Colonic mucosa (tissue), 4 donors: Measurements from ENCODE around the gene TBC1D5. TPM values are rescaled to one million over a fixed set of nuclear protein-coding genes. Genes with fewer than 3 reads are reported as not detected.

Experiments used
- DNase-seq: peaks from one replicate; pipeline ENCODE4 v3.0.0-alpha.2; 2020
- H3K27ac ChIP-seq: fragments of 200-600 bp; one replicate; pipeline ENCODE4 v1.8.0; 2021
- H3K27me3 ChIP-seq: fragments of 200-600 bp; one replicate; pipeline ENCODE4 v1.8.0; 2021
- H3K36me3 ChIP-seq: fragments of 200-600 bp; one replicate; pipeline ENCODE4 v1.8.0; 2021
- H3K4me1 ChIP-seq: fragments of 200-600 bp; one replicate; pipeline ENCODE4 v1.8.0; 2021; ENCODE audit warnings: mild to moderate bottlenecking
- H3K4me3 ChIP-seq: fragments of 200-600 bp; one replicate; pipeline ENCODE4 v1.8.0; 2021
- H3K9ac ChIP-seq, 2 donors: one replicate each; pipeline ENCODE4 v1.7.0; 2013; ENCODE audit warnings: control low read depth in 2 of 2, low read depth in 2 of 2, low read length in 2 of 2
- H3K9me3 ChIP-seq: fragments of 200-600 bp; one replicate; pipeline ENCODE4 v1.8.0; 2021
- CTCF ChIP-seq: fragments of 200-600 bp; IDR thresholded peaks from one replicate; pipeline ENCODE4 v1.8.0; 2022; ENCODE audit warnings: antibody characterized with exemption, mild to moderate bottlenecking
- intact Hi-C: fragments of 100-400 bp; cut with DNase I; formaldehyde crosslinking; loops from one replicate; pipeline ENCODE4 v1.14.1; 2022
- total RNA-seq, 2 donors: library from RNA; stranded (reverse); fragmentation: NEBNext Ultra II Directional in 1 of 2; extraction: Animal tissue kit (Norgen Biotek cat#: 25700) in 1 of 2; gene quantifications; one replicate each; pipeline ENCODE4 v1.2.1, GENCODE V29; 2021
- donor health status: healthy.
- donor health status: DM: no; HTN: no; CAD: no.
- donor health status: DM: no; HTN: no; CAD: no.

Gene TBC1D5
- total RNA-seq, 2 donors from 2014 or later = 29.9 to 31.2 TPM

- no peaks in the 10 kb centered on the region for H3K4me1 ChIP-seq
- no peak overlapping the region for H3K4me3 ChIP-seq
- intact Hi-C loops = no loop called here
- DNase-seq = no peak
- no peak for TF ChIP-seq CTCF
- no peak overlapping the region for H3K9ac ChIP-seq
- no peaks in the 10 kb centered on the region for H3K36me3 ChIP-seq
- no peak overlapping the region for H3K27ac ChIP-seq
- H3K9me3 ChIP-seq = no peaks in the 10 kb centered on the region
- H3K27me3 ChIP-seq = no peaks in the 10 kb centered on the region
Measured at GRCh38 chr3:17529677-17530076, 212.8 kb downstream of the TBC1D5 start.

DNA sequence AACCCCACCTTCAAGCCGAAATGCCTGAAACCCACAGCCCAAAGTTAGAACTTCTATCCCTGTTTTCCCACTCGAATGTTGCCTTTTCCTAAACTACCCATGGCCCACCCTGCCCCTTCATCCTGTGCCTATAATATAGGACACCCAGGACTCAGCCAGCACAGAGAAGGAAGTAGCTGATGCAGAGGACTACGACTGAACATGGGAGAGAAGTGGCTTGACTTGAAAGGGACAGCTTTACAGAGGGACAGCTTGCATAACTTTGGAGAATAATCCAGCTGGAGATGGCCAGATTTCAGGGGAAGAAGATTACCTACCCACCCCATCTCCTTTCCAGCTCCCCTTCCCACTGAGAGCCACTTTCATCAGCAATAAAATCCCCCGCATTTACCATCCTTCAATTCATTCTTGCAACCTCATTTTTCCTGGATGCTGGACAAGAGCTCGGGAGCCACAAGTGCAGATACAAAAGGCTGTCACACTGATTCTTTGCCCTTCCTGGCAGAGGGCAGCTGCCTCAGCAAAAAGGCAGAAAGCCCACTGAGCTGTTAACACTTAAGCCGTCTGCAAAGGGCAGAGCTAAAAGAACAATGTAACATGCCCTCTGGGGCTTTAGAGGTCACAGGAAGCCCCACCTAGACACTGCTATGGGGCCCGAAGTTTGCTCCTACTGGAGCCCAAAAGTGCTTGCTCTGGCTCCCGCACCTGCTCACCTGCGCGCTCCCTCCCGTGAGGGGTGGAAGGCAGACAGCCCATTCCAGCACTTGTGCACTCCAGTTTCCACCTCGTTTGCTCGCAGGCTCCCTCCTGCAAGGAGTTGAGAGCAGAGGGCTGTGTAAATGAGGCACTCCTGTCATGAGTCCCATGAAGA lies 224.0 kb downstream of the TBC1D5 start:
- Histone ChIP-seq H3K9ac (no peak overlapping the region), H3K27ac (no peak overlapping the region), H3K36me3 (no peaks in the 10 kb centered on the region), H3K4me3 (no peak overlapping the region), H3K9me3 (no peaks in the 10 kb centered on the region), H3K4me1 (no peaks in the 10 kb centered on the region), H3K27me3 (no peaks in the 10 kb centered on the region)
- TF ChIP-seq CTCF = no peak
- intact Hi-C loops = no loop called here
- DNase-seq = no peak

DNA sequence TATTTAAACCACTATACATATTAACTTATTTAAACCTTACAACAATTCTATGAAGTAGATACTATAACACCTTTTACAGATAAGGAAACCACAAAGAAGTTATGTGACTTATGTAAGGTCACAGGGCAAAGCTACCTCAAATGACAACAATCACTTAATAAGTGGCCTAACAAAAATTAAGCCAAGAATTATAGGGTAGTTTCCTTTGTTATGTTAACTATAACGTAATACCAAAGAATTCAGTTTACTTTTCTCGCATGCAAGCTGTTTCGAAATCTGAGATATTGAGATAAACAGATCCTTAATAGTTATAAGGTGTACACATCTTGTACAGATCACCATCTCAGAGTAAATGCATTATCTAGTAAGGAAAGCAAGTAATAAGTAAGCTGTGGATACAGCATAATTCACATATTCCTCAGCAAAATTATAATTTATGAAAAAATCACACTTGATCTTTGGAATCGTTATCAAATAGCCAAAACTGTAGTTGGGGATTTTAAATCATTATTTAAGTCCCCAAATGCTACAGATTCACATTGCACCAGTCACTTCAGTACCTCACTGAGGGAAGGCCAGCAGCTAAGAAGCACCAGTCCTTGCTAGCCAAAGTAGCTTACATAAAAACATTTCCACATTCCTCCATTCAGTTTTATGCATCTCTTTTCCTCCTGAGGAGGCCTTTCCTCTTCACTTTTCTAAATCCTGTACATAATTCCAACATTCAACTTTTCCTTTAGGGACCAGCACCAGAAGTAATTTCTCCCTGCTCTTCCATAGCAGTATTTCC lies 226.8 kb downstream of the TBC1D5 start:
- Histone ChIP-seq H3K9me3 (no peaks in the 10 kb centered on the region), H3K36me3 (no peaks in the 10 kb centered on the region), H3K27ac (no peak overlapping the region), H3K9ac (no peak overlapping the region), H3K27me3 (no peaks in the 10 kb centered on the region), H3K4me3 (no peak overlapping the region), H3K4me1 (no peaks in the 10 kb centered on the region)
- TF ChIP-seq CTCF = no peak
- DNase-seq = no peak
- intact Hi-C loops = no loop called here

- Histone ChIP-seq H3K27ac (no peak overlapping the region), H3K27me3 (no peaks in the 10 kb centered on the region), H3K9ac (no peak overlapping the region), H3K4me3 (no peak overlapping the region), H3K36me3 (no peaks in the 10 kb centered on the region), H3K9me3 (no peaks in the 10 kb centered on the region), H3K4me1 (no peaks in the 10 kb centered on the region)
- no peak for DNase-seq
- TF ChIP-seq CTCF = no peak
- intact Hi-C loops = no loop called here
Measured at GRCh38 chr3:17514597-17514996, 227.8 kb downstream of the TBC1D5 start.

DNA sequence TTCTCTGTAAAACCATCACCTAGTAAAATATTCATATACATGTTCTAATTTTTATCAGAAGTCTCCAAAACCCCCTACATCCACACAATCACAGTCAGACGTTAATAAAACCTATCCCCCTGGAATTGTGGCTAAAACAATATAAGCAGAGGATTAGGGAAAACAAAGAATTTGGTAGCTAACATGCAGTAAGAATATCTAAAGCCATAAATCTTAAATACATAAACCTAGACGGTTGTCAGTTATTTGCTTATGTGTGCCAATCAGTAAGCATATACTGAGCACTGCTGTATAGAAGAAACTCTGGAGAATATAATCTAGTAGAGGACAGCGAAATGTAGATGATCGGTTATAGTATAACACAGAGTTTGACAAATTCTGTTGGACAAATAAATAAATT lies 232.2 kb downstream of the TBC1D5 start:
- Histone ChIP-seq H3K27ac (no peak overlapping the region), H3K27me3 (no peaks in the 10 kb centered on the region), H3K9ac (no peak overlapping the region), H3K4me1 (no peaks in the 10 kb centered on the region), H3K4me3 (no peak overlapping the region), H3K36me3 (no peaks in the 10 kb centered on the region), H3K9me3 (no peaks in the 10 kb centered on the region)
- intact Hi-C loops = no loop called here
- DNase-seq = no peak
- TF ChIP-seq CTCF = no peak
